GM20000 (cell line): Measurements from ENCODE around the gene CAMTA1.
A peak's percentile ranks its signal among the peaks of the same experiment; 100 is the strongest.

Source experiments
- DNase-seq: peaks from one replicate; pipeline ENCODE4 v3.0.0; 2012; ENCODE audit warnings: low spot score
- CTCF ChIP-seq: IDR thresholded peaks from 2 replicates; pipeline ENCODE4 v1.5.1; 2012; ENCODE audit warnings: mild to moderate bottlenecking, control low read depth; ENCODE audit errors: extremely low read depth, missing control alignments

The CAMTA1 gene

DNA sequence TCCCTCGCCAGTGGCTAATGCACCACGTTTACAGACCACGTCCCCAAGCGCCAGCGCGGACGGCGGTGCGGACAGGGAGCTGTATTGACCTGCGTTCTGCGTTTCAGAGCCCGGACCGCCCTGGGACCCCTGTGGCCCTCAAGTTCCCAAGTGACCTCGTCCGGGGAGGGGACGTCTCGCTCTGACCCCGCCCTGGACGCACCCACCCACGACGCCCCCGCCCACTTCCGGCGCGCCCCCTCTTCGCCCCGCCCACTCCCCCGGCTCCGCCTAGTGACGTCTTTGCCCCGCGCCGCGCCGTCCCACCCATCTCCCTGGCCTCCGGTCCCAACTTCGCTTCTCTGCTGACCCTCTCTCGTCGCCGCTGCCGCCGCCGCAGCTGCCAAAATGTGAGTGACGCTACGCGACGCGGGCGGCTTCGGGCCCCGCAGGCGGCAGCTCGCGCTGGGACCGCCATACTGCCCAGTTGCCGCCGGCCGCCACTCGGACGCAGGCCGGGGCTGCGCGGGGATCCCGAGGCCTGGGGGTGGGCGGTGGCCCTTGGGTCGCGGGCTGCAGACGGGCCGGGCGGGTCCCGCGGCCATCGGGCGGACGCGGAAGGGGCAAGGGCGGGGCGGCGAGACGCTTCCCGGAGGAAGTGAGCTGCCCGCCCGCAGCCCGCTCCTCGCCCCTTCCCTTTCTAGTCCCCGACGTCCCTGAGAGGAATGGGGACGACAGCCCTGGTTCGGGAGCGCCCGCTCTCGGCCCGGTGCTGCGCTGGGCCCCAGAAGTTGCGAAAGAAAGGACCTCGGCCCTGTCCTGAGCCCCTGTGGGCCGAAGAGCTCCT lies 986.0 kb downstream of the CAMTA1 start, which contains the start of gene VAMP3:
VAMP3 (plus strand) TSS at position 300 of the 826 bp plus-strand sequence; CDS start at position 388, 88 bp downstream.
- TF ChIP-seq CTCF: no peak
- peak; percentile 98 for DNase-seq

DNA sequence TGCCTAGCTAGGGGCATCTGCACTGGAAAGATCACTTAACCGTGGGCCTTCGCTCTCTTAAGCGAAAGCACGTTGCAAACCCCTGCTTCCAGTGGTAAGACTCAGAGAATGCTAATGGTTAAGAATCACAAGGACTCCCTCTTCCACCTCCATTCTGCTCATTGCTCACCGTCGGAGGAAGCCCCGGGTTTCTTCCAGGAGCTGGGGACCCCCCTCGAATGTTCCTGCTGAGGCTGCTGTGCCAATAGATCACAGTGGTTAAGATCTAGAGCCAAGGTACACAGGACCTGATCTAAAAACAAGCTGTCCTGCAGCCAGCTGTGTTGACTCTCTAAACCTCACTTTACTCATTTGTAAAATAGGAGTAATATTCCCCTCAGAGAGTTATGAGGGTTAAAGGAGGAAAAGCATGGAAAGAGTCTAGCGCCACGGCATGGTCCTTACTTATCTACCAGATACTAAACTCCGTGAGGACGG lies 986.6 kb downstream of the CAMTA1 start:
- no peak for TF ChIP-seq CTCF
- no peak for DNase-seq

GRCh38 chr1:7777591-7777990 lies 992.3 kb downstream of the CAMTA1 start:
- TF ChIP-seq CTCF: no peak
- DNase-seq: no peak

DNA sequence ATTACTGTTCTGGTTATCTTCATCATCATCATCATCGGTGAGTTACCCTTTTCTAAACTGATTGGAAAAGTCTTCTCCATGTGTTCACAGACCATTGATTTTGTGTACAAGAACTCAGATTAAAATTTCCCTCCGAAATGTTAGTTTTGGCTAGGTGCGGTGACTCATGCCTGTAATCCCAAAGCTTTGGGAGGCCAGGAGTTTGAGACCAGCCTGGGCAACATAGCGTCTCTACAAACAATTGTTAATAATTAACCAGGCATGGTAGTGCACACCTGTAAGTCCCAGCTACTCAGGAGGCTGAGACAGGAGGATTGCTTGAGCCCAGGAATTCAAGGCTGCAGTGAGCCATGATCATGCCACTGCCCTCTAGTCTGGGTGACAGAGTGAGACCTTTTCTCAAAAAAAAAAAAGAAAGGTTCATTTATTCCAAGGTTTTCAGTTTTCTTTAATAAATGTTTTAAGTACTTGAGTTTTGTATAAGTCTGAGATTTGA lies 992.9 kb downstream of the CAMTA1 start:
- no peak for TF ChIP-seq CTCF
- DNase-seq: no peak

DNA sequence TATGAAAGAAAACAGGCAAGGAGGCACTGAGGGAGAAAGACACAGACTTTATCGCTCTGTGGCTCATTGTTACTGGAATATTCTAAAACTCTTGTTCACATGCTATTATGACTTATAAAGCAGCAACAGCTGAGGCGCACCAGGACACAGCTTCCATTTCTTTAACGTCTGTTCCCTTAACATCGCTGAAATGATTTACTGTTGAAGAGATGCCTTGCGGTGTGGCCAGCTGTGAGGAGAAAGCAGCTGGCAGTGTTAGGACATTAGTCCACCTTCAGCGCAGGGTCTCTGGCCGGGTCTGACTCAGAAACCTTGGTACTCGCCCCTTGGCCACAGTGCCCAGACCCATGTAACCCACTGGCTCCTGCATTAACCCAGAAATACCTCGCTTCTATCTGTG lies 995.7 kb downstream of the CAMTA1 start:
- DNase-seq: no peak
- no peak for TF ChIP-seq CTCF

DNA sequence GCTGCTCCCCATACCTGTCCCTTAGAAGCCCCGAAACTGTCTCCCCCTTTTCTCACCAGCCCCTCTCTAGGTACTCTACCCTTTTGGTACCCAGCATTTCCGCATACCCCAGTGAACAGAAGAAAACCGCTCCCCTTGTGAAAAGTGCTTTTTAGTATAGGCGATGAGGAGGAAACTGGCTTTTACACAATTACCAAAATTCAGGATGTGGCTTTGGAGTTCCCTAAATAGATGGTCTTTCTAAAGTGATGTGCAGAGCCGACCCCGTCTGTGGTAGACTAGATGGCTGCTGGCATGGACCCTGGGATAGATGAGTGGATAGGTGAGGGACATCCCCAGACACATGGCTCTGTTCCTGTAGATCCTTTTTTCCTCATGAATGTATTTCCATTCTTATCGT lies 996.2 kb downstream of the CAMTA1 start:
- DNase-seq: no peak
- TF ChIP-seq CTCF: no peak

DNA sequence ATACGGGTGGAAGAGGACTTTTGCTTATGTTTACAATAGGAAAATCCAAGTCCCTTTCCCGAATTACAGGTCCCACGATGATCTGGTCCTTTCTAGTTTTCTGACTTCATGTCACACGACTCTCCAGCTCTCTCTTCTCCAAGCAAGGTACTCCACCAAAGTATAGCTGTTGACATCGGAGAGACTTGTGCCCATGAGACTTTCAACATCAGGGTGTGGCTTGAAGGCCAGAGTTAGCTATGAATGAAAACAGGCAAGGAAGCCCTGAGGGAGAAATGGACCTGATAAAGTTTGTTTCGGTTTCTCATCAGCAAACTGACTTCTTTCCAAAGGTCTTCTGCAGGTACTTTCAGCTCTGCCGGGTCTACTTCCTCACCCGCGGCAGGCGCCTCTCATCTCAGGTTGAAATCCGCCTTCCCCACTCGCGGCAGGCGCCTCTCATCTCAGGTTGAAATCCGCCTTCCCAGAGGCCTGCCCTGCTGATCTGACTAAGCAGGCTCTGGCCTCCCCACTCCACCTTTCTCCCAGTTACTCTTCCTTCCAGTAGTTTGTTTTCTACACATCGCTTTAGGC lies 996.8 kb downstream of the CAMTA1 start:
- DNase-seq: no peak
- TF ChIP-seq CTCF: no peak
